NCI-H187 (cell line): ENCODE results near the gene TBC1D22A.

Experiments
- DNase-seq, 2 experiments: peaks; one replicate each; lab custom pipeline; 2025; lab: John Stamatoyannopoulos, UW

The TBC1D22A gene

DNA sequence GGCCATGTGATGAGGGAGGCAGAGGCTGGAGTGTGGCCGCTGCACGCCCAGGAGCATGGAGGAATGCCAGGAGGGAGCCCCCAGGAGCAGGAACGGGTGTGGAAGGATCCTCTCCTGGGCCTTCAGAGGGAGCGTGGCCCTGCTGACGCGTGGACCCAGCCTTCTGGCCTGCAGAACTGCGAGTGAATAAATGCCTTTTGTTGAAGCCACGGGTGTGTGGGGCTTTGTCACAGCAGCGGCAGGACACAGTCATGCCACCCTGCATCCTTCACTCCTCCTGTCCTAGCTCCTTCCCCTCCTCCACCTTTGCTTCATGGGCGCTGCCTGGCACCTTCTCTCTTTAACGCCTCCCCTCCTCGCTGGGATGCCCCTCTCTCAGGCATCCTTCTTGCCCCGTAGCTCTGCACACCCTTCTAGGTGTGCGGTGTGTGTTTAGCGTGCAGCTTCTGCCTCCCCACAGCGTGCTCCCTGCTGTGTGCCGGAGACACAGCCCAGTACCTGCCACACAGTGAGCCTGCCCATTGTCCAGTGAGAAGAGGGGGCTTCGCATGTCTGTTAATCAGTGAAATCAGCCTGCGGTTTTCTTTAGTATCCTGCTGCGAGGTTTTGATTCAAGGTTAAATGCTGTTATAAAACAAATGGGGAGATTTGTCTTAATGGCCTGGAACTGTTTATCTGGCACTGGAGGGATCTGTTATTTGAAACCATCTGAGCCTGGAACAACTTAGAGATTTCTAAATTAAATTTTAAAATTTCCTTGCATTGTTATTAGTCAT, 459.6 kb downstream of the TBC1D22A start:
- DNase-seq = no peak
